K562 (cell line): ENCODE data around the gene CTSZ. TPM values are rescaled to one million over a fixed set of nuclear protein-coding genes. Genes with fewer than 3 reads are reported as not detected.
A peak's percentile ranks its signal among the peaks of the same experiment; 100 is the strongest.

ENCODE experiments used
- ATAC-seq: fragments of 200-7000 bp; cut with Tn5 transposase; 3 replicates; pipeline ENCODE4 v1.9.1; 2020; ENCODE audit warnings: moderate library complexity
- BruUV-seq: library from RNA; stranded (reverse); fragments of 400-500 nt; replicated peaks from 2 replicates; lab custom pipeline; 2021; lab: Mats Ljungman, UMichigan
- CTCF ChIA-PET: fragments of 300-600 bp; formaldehyde crosslinking; extraction: SDS; loops from one replicate; lab custom pipeline; 2021; ENCODE audit warnings: low intra/inter-chr PET ratio; lab: Yijun Ruan, JAX
- POLR2A ChIA-PET: fragments of 300-600, 350-650 bp; sonication (Branson Sonifier 250); formaldehyde crosslinking; extraction: SDS; loops from one replicate; lab custom pipeline; 2021; ENCODE audit warnings: antibody characterized with exemption, inconsistent platforms; lab: Yijun Ruan, JAX
- DNase-seq, 4 experiments: peaks; one replicate each; pipeline versions ENCODE4 v3.0.0 to v3.0.0-alpha.2; 2011 to 2018; ENCODE audit warnings: low spot score in 3 of 4, mixed read lengths in 3 of 4; ENCODE audit errors: extremely low read depth in 1 of 4
- FAIRE-seq: peaks from 2 replicates; lab custom pipeline; 2011; peaks lifted over from hg19 to GRCh38; lab: Jason Lieb, UNC
- H2AFZ ChIP-seq: 2 replicates; pipeline ENCODE4 v1.6.0; 2011; ENCODE audit warnings: low read depth, low read length, control low read depth, inconsistent platforms
- H3K27ac ChIP-seq: fragments of 200-600 bp; 3 replicates; pipeline ENCODE4 v1.8.0; 2011; ENCODE audit warnings: low read depth, mild to moderate bottlenecking, control low read depth, inconsistent platforms, low read length, moderate library complexity, mixed read lengths; ENCODE audit errors: extremely low read depth
- H3K27me3 ChIP-seq, 2 experiments: fragments of 300-600 bp in 1 of 2; 2 replicates in 1 of 2; 3 replicates in 1 of 2; pipeline versions ENCODE4 v1.6.0 to v1.8.0; 2011; ENCODE audit warnings: inconsistent platforms in 2 of 2, low read length in 2 of 2, mild to moderate bottlenecking in 1 of 2, mixed read lengths in 1 of 2, moderate library complexity in 1 of 2; ENCODE audit not compliant: control insufficient read depth in 2 of 2, insufficient read depth in 2 of 2
- H3K36me3 ChIP-seq: fragments of 300-600 bp; 3 replicates; pipeline ENCODE4 v1.8.0; 2011; ENCODE audit warnings: mild to moderate bottlenecking, low read length, inconsistent platforms; ENCODE audit not compliant: control insufficient read depth, insufficient read depth
- H3K4me1 ChIP-seq, 2 experiments: fragments of 200-600 bp in 1 of 2; replicated peaks in 1 of 2; 2 replicates in 1 of 2; 3 replicates in 1 of 2; pipeline versions ENCODE4 v1.5.1 to v1.8.0; 2011; ENCODE audit warnings: inconsistent platforms in 2 of 2, low read length in 2 of 2, mild to moderate bottlenecking in 1 of 2, mixed read lengths in 1 of 2, moderate library complexity in 1 of 2; ENCODE audit not compliant: control insufficient read depth in 2 of 2, insufficient read depth in 2 of 2
- H3K4me2 ChIP-seq: 2 replicates; pipeline ENCODE4 v1.6.1; 2011; ENCODE audit warnings: low read length, control low read depth, inconsistent platforms, mixed read lengths; ENCODE audit not compliant: insufficient read depth
- H3K4me3 ChIP-seq: fragments of 200-600 bp; sonication (generic), shearing (Covaris generic); 2 replicates; pipeline ENCODE4 v1.5.1; 2016; ENCODE audit warnings: control low read depth, inconsistent platforms
- H3K79me2 ChIP-seq: fragments of 200-600 bp; 3 replicates; pipeline ENCODE4 v1.8.0; 2011; ENCODE audit warnings: low read length, inconsistent platforms; ENCODE audit not compliant: control insufficient read depth, insufficient read depth
- H3K9ac ChIP-seq, 2 experiments: 2 replicates each; pipeline versions ENCODE4 v1.6.0 to v1.6.1; 2011; ENCODE audit warnings: low read depth in 2 of 2, low read length in 2 of 2, control low read depth in 1 of 2, inconsistent platforms in 1 of 2, mild to moderate bottlenecking in 1 of 2, mixed read lengths in 1 of 2; ENCODE audit not compliant: insufficient read depth in 1 of 2
- H3K9me1 ChIP-seq: one replicate; pipeline ENCODE4 v1.6.0; 2011; ENCODE audit warnings: inconsistent platforms, mild to moderate bottlenecking, low read length, moderate library complexity; ENCODE audit not compliant: control insufficient read depth, insufficient read depth
- H3K9me3 ChIP-seq: replicated peaks from 2 replicates; pipeline ENCODE4 v1.5.1; 2011; ENCODE audit warnings: low read depth, low read length, inconsistent platforms; ENCODE audit not compliant: control insufficient read depth, insufficient read depth
- H4K20me1 ChIP-seq: replicated peaks from 2 replicates; pipeline ENCODE4 v1.6.1; 2011; ENCODE audit warnings: low read length, inconsistent platforms, mixed read lengths; ENCODE audit not compliant: control insufficient read depth, insufficient read depth
- CC2D1A ChIP-seq: fragments of 450-650 bp; IDR thresholded peaks from 2 replicates; pipeline ENCODE4 v1.6.1; 2017; ENCODE audit warnings: mild to moderate bottlenecking
- ELF1 ChIP-seq: fragments of 200-800 bp; sonication (Bioruptor generic); IDR thresholded peaks from 2 replicates; pipeline ENCODE4 v1.6.1; 2016; ENCODE audit warnings: missing genetic modification characterization, missing compliant biosample characterization
- FOXK1 ChIP-seq: sonication (generic); formaldehyde crosslinking; IDR thresholded peaks from 2 replicates; pipeline ENCODE4 v1.8.0; 2022; ENCODE audit warnings: missing genetic modification reagents, mild to moderate bottlenecking, borderline replicate concordance
- KLF16 ChIP-seq: IDR thresholded peaks from 2 replicates; pipeline ENCODE4 v1.6.1; 2016; ENCODE audit warnings: antibody characterized with exemption
- RAD21 ChIP-seq, 2 experiments: fragments of 250-450 bp in 1 of 2; fragments of 450-650 bp in 1 of 2; sonication (Bioruptor Pico) in 1 of 2; formaldehyde crosslinking in 1 of 2; IDR thresholded peaks in 1 of 2; conservative IDR thresholded peaks in 1 of 2; 2 replicates each; pipeline versions ENCODE4 v1.4.0 to v1.8.0; 2020 to 2022; ENCODE audit warnings: mild to moderate bottlenecking in 2 of 2, moderate library complexity in 1 of 2
- RAD51 ChIP-seq: fragments of 450-650 bp; IDR thresholded peaks from 2 replicates; pipeline ENCODE4 v1.7.1; 2016; ENCODE audit warnings: low read depth, mild to moderate bottlenecking, borderline replicate concordance
- RFX7 ChIP-seq: fragments of 250-450 bp; sonication (Bioruptor Pico); IDR thresholded peaks from 2 replicates; pipeline ENCODE4 v1.5.1; 2021; ENCODE audit warnings: mild to moderate bottlenecking
- SAFB ChIP-seq: fragments of 200-400 bp; formaldehyde crosslinking; IDR thresholded peaks from 2 replicates; pipeline ENCODE4 v1.6.1; 2017; ENCODE audit warnings: low read depth, low read length, borderline replicate concordance
- ZNF197 ChIP-seq: fragments of 200-800 bp; sonication (Bioruptor generic); IDR thresholded peaks from 2 replicates; pipeline ENCODE4 v1.6.1; 2016; ENCODE audit warnings: low read depth, missing genetic modification characterization, missing compliant biosample characterization
- ZNF253 ChIP-seq: fragments of 250-450 bp; sonication (Bioruptor Pico); conservative IDR thresholded peaks from 2 replicates; pipeline ENCODE4 v1.6.1; 2021; ENCODE audit warnings: mild to moderate bottlenecking
- ZNF274 ChIP-seq: IDR thresholded peaks from 2 replicates; pipeline ENCODE4 v1.6.1; 2011; ENCODE audit warnings: low read depth, mild to moderate bottlenecking, low read length, moderate library complexity, borderline replicate concordance
- ZNF384 ChIP-seq: IDR thresholded peaks from 2 replicates; pipeline ENCODE4 v1.6.1; 2012; ENCODE audit warnings: low read depth, low read length, improper control_type of control experiment
- ZNF644 ChIP-seq: fragments of 200-800 bp; sonication (Bioruptor generic); IDR thresholded peaks from 2 replicates; pipeline ENCODE4 v1.6.1; 2016; ENCODE audit warnings: low read depth, missing genetic modification characterization, missing compliant biosample characterization
- WGBS: fragments of 100-300 bp; shearing (Covaris generic); methylation state at CpG from one replicate; pipeline ENCODE4 v1.1.6; 2016; ENCODE audit warnings: low coverage, mixed read lengths; ENCODE audit not compliant: insufficient coverage; ENCODE audit errors: missing lambda C conversion rate; 5-methylcytosine and 5-hydroxymethylcytosine counted together
- in situ Hi-C: fragments of 300-500 bp; cut with MboI; formaldehyde crosslinking; loops from 4 replicates; pipeline ENCODE4 v1.15.0; 2018; ENCODE audit warnings: inconsistent platforms, mixed read lengths
- intact Hi-C: fragments of 100-400 bp; cut with micrococcal nuclease; formaldehyde crosslinking; loops from 2 replicates; pipeline ENCODE4 v1.14.2; 2022
- polyA plus RNA-seq, 8 experiments: library from polyadenylated mRNA; depleted of rRNA in 4 of 8; stranded (reverse) in 5 of 8; unstranded in 3 of 8; fragments of >200 nt; fragmentation: Nextera tagmentation in 2 of 8; fragmentation: Illumina TruSeq in 1 of 8; extraction: Ambion mirVana in 2 of 8; extraction: Trizol in 1 of 8; gene quantifications; 2 replicates each; pipeline versions ENCODE4 v1.2.1 to v1.2.3, GENCODE V29; 2011 to 2014; ENCODE audit warnings: inconsistent platforms in 1 of 8, missing spikeins in 1 of 8
- total RNA-seq, 7 experiments: library from RNA; depleted of rRNA in 6 of 7; stranded (reverse); fragments of >200 nt in 6 of 7; fragmentation: Illumina TruSeq in 2 of 7; extraction: Trizol in 2 of 7; gene quantifications; 2 replicates each; pipeline versions ENCODE4 v1.2.1 to v1.2.3, GENCODE V29; 2011 to 2021; ENCODE audit warnings: low replicate concordance in 1 of 7
- TF ChIP-seq, protein P1 (sequence below): sonication (generic); formaldehyde crosslinking; IDR thresholded peaks from 2 replicates; pipeline ENCODE4 v1.8.1; 2023; ENCODE audit warnings: mild to moderate bottlenecking, missing genetic modification reagents
- TF ChIP-seq, protein P2 (sequence below): fragments of 250-450 bp; sonication (Bioruptor Pico); IDR thresholded peaks from 2 replicates; pipeline ENCODE4 v1.5.1; 2021; ENCODE audit warnings: mild to moderate bottlenecking

CTSZ gene
- total and polyA plus RNA-seq, 9 of the 15 experiments (the other 6 are each of a cell fraction or from before 2014, with no cell fraction given): 1.6 to 143 (median 82.8) TPM

DNA sequence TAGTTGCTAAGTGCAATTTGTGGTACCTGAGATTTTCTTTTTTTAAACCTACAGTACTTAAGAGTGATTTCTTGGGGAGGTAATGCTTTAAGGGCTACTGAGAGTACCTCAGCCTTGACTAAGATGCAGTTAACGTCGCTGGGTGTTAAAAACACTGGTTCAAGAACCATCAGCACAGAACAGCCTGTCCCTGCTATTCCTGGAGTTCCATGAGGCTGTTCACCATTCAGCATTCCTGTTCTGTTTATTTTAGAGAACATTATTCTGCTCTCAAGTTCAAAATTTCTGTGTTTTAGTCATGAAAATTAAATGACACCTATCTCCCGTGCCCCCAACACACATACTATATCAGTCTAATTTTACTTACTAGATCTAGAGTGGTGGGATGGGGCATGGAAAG, 37.2 kb upstream of the CTSZ start:
- Histone ChIP-seq H3K4me1 (peaks cover 12 to 28% of the 10 kb centered on the region in 2 experiments; a peak in 4 of 5 replicates), H3K27me3 (no peaks in the 10 kb centered on the region; a peak in 1 of 5 replicates)
- POLR2A ChIA-PET: interaction anchor here (1.4 to 4.5 kb wide), 3 partner anchors 12 to 62 kb away, joined by 3 to 28 read pairs (median 5); partner anchors contain the start of gene ATP5F1E

More for the DNA sequence above, 37.2 kb upstream of the CTSZ start:
- Histone ChIP-seq H3K9me3 (no peaks in the 10 kb centered on the region), H2AFZ (peak overlapping the region; percentile 99), H3K9ac (no peak overlapping the region), H3K4me2 (no peak overlapping the region)
- CTCF ChIA-PET: no interaction called here
- in situ Hi-C loops: no loop called here
- WGBS: 39% methylated on average over 3 of the region's 3 CpGs
- FAIRE-seq: no peak
- no peak for TF ChIP-seq ZNF644
- TF ChIP-seq RAD51: no peak
- TF ChIP-seq ZNF253 (CRISPR knock-in tag): no peak
- TF ChIP-seq, protein P1, sequence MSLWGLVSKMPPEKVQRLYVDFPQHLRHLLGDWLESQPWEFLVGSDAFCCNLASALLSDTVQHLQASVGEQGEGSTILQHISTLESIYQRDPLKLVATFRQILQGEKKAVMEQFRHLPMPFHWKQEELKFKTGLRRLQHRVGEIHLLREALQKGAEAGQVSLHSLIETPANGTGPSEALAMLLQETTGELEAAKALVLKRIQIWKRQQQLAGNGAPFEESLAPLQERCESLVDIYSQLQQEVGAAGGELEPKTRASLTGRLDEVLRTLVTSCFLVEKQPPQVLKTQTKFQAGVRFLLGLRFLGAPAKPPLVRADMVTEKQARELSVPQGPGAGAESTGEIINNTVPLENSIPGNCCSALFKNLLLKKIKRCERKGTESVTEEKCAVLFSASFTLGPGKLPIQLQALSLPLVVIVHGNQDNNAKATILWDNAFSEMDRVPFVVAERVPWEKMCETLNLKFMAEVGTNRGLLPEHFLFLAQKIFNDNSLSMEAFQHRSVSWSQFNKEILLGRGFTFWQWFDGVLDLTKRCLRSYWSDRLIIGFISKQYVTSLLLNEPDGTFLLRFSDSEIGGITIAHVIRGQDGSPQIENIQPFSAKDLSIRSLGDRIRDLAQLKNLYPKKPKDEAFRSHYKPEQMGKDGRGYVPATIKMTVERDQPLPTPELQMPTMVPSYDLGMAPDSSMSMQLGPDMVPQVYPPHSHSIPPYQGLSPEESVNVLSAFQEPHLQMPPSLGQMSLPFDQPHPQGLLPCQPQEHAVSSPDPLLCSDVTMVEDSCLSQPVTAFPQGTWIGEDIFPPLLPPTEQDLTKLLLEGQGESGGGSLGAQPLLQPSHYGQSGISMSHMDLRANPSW: no peak
- TF ChIP-seq KLF16: no peak
- TF ChIP-seq CC2D1A: no peak
- TF ChIP-seq FOXK1 (CRISPR knock-in tag): no peak
- TF ChIP-seq RAD21 (CRISPR knock-in tag; conservative IDR thresholded peaks at IDR 0.05 in 1 of 2, IDR thresholded peaks at IDR 0.05 in 1 of 2): no peak
- TF ChIP-seq ELF1 (tag): no peak
- no peak for TF ChIP-seq RFX7 (CRISPR knock-in tag)
- TF ChIP-seq SAFB: no peak
- TF ChIP-seq, protein P2, sequence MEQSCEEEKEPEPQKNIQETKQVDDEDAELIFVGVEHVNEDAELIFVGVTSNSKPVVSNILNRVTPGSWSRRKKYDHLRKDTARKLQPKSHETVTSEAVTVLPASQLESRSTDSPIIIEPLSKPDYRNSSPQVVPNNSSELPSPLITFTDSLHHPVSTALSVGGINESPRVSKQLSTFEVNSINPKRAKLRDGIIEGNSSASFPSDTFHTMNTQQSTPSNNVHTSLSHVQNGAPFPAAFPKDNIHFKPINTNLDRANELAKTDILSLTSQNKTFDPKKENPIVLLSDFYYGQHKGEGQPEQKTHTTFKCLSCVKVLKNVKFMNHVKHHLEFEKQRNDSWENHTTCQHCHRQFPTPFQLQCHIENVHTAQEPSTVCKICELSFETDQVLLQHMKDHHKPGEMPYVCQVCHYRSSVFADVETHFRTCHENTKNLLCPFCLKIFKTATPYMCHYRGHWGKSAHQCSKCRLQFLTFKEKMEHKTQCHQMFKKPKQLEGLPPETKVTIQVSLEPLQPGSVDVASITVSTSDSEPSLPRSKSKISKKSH (CRISPR knock-in tag): no peak
- no peak for TF ChIP-seq ZNF197 (CRISPR knock-in tag)
- no peak for TF ChIP-seq ZNF384
- no peak for TF ChIP-seq ZNF274
- TF ChIP-seq, all 486 proteins: peak for 0
- intact Hi-C loops: no loop called here
- DNase-seq: no peak
- peaks cover 4% of the 10 kb centered on the region for H3K9me1 ChIP-seq
- peaks cover 5% of the 10 kb centered on the region for H4K20me1 ChIP-seq
- BruUV-seq: no TSS peak
- no peak for ATAC-seq
- H3K79me2 ChIP-seq: peaks cover 38% of the 10 kb centered on the region
- H3K27ac ChIP-seq: no peak overlapping the region
- H3K4me3 ChIP-seq: no peak overlapping the region
- peaks cover 19% of the 10 kb centered on the region for H3K36me3 ChIP-seq
